ENCODE measurements around the gene ST3GAL3. TPM values are rescaled to one million over a fixed set of nuclear protein-coding genes. Genes with fewer than 3 reads are reported as not detected.

The ST3GAL3 gene
- total RNA-seq, 1 donor from 2014 or later, result 18.7 TPM

DNA sequence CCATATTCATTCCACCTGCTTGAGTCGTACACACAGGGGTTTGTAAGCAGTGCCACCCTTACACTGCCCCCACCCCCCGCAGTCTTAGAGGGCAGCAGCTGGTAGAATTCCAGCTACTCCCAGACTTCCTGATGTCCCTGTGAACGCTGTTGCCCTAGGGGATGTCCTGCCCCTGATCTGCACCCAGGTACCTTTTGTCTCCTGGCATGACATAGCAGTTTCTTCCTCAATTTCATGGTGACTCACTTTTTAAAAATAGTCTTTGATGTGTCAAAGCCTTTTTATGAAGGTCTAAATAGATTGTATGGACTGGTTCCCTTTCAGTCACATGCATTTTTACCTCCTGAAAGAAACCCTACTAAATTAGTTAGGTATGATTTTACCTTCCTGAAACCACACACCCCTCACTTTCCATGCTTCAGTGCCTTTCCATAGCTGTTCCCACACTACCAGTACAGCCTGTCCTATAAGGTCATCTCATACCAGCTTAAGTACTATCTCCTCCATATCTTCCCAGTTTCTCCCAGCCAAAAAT is 76.4 kb downstream of the ST3GAL3 start:
- H3K9me3 ChIP-seq, result no peaks in the 10 kb centered on the region
- H3K36me3 ChIP-seq, result no peaks in the 10 kb centered on the region
- no peaks in the 10 kb centered on the region for H3K27me3 ChIP-seq
- no peak overlapping the region for H3K27ac ChIP-seq
- no peak for TF ChIP-seq POLR2AphosphoS5 (IDR thresholded peaks at IDR 0.05; ENCODE audit: insufficient read depth in 1 of 2, low read depth in 1 of 2)
- TF ChIP-seq, protein P1, sequence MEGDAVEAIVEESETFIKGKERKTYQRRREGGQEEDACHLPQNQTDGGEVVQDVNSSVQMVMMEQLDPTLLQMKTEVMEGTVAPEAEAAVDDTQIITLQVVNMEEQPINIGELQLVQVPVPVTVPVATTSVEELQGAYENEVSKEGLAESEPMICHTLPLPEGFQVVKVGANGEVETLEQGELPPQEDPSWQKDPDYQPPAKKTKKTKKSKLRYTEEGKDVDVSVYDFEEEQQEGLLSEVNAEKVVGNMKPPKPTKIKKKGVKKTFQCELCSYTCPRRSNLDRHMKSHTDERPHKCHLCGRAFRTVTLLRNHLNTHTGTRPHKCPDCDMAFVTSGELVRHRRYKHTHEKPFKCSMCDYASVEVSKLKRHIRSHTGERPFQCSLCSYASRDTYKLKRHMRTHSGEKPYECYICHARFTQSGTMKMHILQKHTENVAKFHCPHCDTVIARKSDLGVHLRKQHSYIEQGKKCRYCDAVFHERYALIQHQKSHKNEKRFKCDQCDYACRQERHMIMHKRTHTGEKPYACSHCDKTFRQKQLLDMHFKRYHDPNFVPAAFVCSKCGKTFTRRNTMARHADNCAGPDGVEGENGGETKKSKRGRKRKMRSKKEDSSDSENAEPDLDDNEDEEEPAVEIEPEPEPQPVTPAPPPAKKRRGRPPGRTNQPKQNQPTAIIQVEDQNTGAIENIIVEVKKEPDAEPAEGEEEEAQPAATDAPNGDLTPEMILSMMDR (IDR thresholded peaks at IDR 0.05), result no peak
- TF ChIP-seq POLR2A (IDR thresholded peaks at IDR 0.05), result no peak
- intact Hi-C loops (cut with DNase I), result no loop called here
- H3K4me1 ChIP-seq, result peaks cover 27% of the 10 kb centered on the region
- H3K4me3 ChIP-seq, result no peak overlapping the region
- no peak for DNase-seq (ENCODE audit: extremely low spot score in 2 of 2)

DNA sequence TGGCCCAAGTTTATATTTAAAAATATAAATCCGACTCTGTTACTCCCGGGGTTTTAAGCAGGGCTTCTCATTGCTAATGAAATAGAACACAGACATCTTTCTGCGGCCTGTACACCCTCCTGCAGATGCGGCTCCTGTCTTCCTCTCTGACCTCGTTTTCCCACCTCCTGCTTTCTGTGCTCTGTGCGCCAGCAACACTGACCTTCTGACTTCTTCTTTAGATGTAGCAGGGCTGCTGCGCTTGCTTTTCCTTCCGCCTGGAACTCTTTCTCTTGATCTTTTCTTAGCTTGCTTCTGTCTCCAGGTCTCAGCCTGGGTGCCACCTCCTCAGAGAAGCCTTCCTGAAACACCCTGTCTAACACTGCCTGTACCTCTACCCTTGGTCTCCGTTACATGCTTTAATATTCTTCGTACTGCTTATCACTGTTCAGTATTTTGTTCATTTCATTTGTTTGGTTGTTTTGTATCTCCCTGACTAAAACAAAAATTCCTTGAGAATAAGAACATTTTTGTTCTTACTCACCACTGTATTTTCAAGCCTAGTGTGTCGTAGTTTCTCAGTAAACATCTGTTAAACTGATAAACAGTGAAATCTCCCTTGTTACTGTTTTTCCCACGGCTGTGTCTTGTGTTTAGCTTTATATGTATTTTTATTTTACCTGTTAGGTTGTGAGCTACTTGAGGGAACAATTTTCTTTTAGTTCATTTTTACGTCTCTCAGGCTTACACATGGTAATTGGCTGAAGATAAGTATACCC is 79.0 kb downstream of the ST3GAL3 start:
- Histone ChIP-seq H3K27me3 (no peaks in the 10 kb centered on the region), H3K9me3 (no peaks in the 10 kb centered on the region), H3K27ac (peak overlapping the region; percentile 68), H3K4me3 (no peak overlapping the region), H3K4me1 (peaks cover 27% of the 10 kb centered on the region), H3K36me3 (no peaks in the 10 kb centered on the region)
- no peak for DNase-seq (ENCODE audit: extremely low spot score in 2 of 2)
- TF ChIP-seq POLR2A (IDR thresholded peaks at IDR 0.05) (no peak), POLR2AphosphoS5 (IDR thresholded peaks at IDR 0.05; ENCODE audit: insufficient read depth in 1 of 2, low read depth in 1 of 2) (no peak)
- TF ChIP-seq, protein P1 (IDR thresholded peaks at IDR 0.05), result no peak
- intact Hi-C loops (cut with DNase I), result no loop called here

DNA sequence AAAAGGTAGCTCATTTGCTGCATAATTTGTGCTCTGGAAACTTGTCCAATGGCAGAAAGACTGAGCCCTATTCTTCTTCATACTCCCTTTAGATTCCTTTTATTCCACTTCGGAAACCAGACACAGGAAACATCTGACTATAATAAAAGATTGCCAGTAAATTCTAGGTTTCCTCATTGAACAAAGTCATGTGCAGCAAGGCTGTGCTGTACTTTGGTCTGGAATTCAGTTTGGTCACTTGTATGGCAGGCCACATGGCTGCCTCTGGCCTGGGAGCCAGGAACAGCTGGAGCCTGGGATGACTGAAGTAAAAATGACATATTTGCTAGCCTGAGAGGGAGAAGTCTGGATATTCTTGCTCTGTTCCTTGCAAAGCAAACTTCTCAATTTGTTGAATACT is 79.6 kb downstream of the ST3GAL3 start:
- TF ChIP-seq POLR2A (IDR thresholded peaks at IDR 0.05) (no peak), POLR2AphosphoS5 (IDR thresholded peaks at IDR 0.05; ENCODE audit: insufficient read depth in 1 of 2, low read depth in 1 of 2) (peak in 1 of 2 donors; percentile 75)
- TF ChIP-seq, protein P1 (IDR thresholded peaks at IDR 0.05), result no peak
- H3K4me3 ChIP-seq, result no peak overlapping the region
- no peaks in the 10 kb centered on the region for H3K36me3 ChIP-seq
- no peaks in the 10 kb centered on the region for H3K27me3 ChIP-seq
- peak overlapping the region; percentile 68 for H3K27ac ChIP-seq
- no peak for DNase-seq (ENCODE audit: extremely low spot score in 2 of 2)
- intact Hi-C loops (cut with DNase I), result no loop called here
- H3K9me3 ChIP-seq, result no peaks in the 10 kb centered on the region
- peaks cover 27% of the 10 kb centered on the region for H3K4me1 ChIP-seq

DNA sequence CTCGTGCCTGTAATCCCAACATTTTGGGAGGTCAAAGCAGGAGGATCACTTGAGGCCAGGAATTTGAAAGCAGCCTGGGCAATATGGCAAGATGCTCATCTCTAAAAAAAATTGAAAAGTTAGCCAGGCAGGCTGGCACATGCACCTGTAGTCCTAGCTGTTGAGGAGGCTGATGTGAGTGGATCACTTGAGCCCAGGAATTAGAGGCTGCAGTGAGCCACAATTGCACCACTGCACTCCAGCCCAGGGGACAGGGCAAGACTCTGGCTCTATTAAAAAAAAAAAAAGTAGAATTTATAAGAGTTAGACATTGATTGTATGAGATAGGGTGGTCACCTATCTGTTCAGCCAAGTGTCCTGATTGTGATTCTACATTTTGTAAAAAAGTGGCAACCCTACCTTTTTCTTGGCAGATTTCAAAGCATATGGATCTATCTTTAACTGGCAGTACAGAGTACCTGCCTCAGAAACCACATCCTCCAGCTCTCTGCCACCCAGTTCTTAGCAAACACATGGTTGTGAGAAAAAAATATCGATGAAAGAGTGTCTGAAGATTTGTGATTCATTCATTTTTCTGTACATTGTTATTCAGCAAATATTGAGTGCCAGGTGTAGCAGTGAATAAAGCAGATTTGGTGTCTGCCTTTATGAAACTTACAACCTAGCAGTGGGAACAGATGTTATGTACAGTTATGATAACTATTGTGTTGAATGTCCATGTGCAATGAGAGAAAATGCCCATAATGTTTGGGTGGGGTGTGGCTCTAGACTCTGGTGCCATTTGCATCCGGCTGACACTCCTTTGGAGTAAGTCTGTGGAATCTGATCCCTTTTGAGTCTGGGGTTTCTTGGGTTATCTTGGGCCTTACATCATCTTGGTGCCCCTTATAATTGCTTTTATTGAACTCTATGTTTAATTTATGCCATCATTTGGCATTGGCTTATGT is 82.5 kb downstream of the ST3GAL3 start:
- TF ChIP-seq POLR2A (IDR thresholded peaks at IDR 0.05) (no peak), POLR2AphosphoS5 (IDR thresholded peaks at IDR 0.05; ENCODE audit: insufficient read depth in 1 of 2, low read depth in 1 of 2) (no peak)
- TF ChIP-seq, protein P1 (IDR thresholded peaks at IDR 0.05), result no peak
- Histone ChIP-seq H3K27ac (no peak overlapping the region), H3K9me3 (no peaks in the 10 kb centered on the region), H3K4me3 (no peak overlapping the region), H3K4me1 (peaks cover 14% of the 10 kb centered on the region), H3K27me3 (no peaks in the 10 kb centered on the region), H3K36me3 (no peaks in the 10 kb centered on the region)
- intact Hi-C loops (cut with DNase I), result no loop called here
- no peak for DNase-seq (ENCODE audit: extremely low spot score in 2 of 2)

All from vagina (tissue), 2 donors.